ENCODE measurements around the gene NR4A1. TPM values are rescaled to one million over a fixed set of nuclear protein-coding genes. Genes with fewer than 3 reads are reported as not detected.

NR4A1 gene
- 688 TPM for total RNA-seq

GRCh38 chr12:52050758-52051541 is at the start of gene NR4A1:
Gene NR4A1 (plus strand): TSS chr12:52051442. CDS start chr12:52054329, 2,887 bp downstream.
- intact Hi-C loops (cut with DNase I) = no loop called here
- ATAC-seq (peak; percentile 82), DNase-seq (ENCODE audit: low spot score) (peak; percentile 100)

DNA sequence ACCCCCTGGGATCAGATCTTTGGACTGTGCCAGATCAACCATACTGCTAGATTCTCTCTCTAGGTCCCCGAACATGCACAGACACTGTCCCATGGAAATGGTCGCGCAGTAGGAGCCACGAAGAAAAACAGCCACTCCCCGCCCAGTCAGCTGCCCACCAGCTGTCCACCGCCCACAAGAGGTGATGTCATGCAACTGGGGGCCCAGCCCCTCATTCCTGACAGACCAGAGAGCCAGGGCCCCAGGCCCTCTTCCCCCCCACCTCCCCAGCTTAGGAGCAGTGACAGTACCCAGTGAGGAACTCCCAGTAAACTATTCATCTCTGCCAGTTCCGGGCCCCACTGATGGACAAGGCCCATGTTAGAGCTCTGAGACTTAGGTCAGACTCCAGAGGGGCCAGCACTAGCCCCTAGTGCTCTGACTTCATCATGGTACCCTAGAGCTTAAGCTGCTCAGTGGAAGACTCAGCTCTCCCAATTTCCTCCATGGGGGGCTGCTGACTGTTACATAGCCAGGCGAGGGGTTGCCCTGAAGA is 48.2 kb upstream of the NR4A1 start:
- ATAC-seq = no peak
- intact Hi-C loops (cut with DNase I) = no loop called here
- DNase-seq (ENCODE audit: low spot score) = no peak

DNA sequence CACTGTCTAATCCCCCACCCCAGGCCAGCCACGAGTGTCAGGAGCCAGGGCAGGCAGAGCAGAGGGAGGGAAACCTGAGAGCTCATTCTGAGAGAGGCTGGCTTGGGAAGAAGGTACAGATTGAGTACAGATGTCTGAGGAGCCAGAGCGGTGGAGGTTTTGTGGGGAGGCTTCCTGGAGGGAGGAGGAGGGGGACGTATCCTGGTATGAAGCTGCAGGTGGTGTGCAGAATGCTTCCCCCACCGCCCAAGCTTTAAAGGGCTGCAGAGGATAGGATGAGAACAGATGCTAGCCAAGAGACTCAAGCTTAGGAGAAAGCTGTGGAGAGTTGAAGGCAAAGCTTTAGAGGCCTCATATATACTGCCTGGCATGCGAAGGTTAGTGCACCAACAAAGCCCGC is 47.7 kb upstream of the NR4A1 start:
- no peak for ATAC-seq
- DNase-seq (ENCODE audit: low spot score) = no peak
- intact Hi-C loops (cut with DNase I) = no loop called here

DNA sequence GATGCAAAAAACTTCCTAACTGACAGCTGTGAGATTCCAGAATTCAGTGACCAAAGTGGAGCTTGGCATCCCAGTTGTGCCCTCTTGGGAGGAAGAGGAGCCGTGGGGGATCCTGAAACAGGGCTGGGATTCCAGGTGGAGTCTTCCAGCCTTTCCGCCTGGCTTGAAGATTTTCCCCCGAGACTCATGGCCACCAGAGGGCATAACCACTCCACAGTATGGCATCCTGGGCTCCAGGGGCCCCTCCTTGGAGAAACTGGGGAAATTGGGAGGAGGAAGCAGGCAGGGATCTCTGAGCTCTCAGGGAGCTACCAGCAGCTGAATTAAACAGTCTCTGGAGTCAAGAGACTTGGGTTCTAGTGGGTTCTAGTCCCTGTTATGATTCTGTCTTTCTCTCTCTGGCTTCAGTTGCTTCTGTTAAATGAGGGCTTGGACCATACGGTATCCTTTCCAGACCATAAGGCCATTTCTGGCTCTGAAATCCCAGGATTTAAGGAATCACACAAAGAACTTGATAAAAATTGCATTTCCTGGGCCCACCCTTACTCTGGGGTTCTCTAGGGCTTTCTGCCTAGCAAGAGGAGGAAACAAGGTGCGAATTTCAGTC is 47.1 kb upstream of the NR4A1 start:
- DNase-seq (ENCODE audit: low spot score) = no peak
- no peak for ATAC-seq
- intact Hi-C loops (cut with DNase I) = no loop called here

DNA sequence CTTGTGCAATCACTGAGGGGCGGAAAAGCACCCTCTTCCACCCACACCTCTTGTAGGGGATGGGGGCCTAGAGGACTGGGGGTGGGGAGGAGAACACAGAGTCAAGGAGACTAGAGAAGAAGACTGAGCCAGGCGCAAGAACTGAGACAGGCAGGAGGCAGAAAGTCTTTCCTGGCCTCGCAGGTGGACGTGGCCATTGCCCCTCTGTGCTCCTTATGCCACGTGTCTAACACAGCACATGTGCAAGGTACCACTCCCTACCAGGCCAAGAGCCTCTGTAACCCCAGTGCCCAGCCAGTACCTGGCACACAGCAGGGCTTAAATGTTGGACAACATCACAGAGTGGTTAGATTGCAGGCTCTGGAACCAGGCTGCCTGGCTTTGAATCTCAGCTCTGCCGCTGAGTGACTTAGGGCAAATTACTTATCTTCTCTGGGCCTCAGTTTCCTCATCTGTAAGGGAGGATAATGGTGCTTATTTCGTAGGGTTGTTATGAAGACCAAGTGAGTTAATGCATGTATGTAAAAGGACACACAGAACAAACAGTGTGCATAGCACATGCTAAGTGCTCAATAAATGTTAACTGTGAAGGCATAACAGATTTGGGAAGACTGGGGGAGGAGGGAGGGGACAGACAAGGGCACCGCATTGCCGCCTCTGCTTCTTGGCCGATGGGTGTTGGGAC is 45.9 kb upstream of the NR4A1 start:
- DNase-seq (ENCODE audit: low spot score) (no peak), ATAC-seq (no peak)
- intact Hi-C loops (cut with DNase I) = no loop called here

GRCh38 chr12:52005903-52006703 is 45.1 kb upstream of the NR4A1 start:
- intact Hi-C loops (cut with DNase I) = no loop called here
- DNase-seq (ENCODE audit: low spot score) (peak; percentile 71), ATAC-seq (peak; percentile 6)

GRCh38 chr12:52006726-52007157 is 44.5 kb upstream of the NR4A1 start, which contains the start of gene TAMALIN:
Gene TAMALIN (plus strand): TSS chr12:52006946. CDS start chr12:52007020, 74 bp downstream.
- peak; percentile 89 for DNase-seq (ENCODE audit: low spot score)
- intact Hi-C loops (cut with DNase I) = no loop called here
- peak; percentile 52 for ATAC-seq

DNA sequence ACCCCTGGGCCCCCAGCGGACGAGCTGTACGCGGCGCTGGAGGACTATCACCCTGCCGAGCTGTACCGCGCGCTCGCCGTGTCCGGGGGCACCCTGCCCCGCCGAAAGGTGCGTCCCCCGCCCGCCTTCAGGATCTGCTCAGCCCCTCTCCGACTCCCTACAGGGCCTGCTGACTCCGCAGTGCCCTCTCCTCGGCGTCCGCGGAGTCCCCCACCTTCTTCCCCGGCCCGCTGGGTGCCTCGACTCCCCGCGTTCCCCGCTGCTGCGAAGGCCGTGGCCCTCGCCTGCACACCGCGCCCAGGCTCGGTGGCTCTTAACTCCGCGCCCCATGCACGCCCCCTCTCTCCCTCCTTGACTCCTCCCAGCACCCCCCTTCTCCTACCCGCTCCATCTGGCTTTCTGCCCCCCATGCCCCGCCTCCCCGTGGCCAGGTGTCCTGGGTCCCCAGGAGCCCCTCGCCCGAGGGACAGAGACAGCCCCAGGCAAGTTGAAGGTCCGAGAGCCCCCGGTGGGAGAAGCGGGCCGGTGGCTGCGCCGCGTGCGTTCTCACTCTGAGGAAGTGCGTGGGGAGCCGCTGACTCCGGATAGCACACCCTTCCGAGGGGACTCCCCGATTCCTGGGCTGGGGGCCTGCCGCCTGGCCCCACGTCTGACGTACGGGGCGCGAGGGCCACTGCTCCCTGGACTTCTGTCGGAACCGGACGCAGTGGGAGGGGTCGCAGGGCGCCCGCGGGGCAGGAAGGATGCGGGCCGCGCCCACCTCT is 43.9 kb upstream of the NR4A1 start:
- ATAC-seq (peak; percentile 18), DNase-seq (ENCODE audit: low spot score) (peak; percentile 82)
- intact Hi-C loops (cut with DNase I) = no loop called here

GRCh38 chr12:52007982-52008510 is 43.2 kb upstream of the NR4A1 start:
- intact Hi-C loops (cut with DNase I) = no loop called here
- ATAC-seq (no peak), DNase-seq (ENCODE audit: low spot score) (no peak)

- intact Hi-C loops (cut with DNase I) = no loop called here
- DNase-seq (ENCODE audit: low spot score) = no peak
Measured at GRCh38 chr12:52009081-52009751, 42.0 kb upstream of the NR4A1 start.

GRCh38 chr12:52010152-52010622 is 41.1 kb upstream of the NR4A1 start:
- intact Hi-C loops (cut with DNase I) = no loop called here
- peak; percentile 91 for DNase-seq (ENCODE audit: low spot score)
- ATAC-seq = peak; percentile 91

More at GRCh38 chr12:52009081-52009751, 42.0 kb upstream of the NR4A1 start:
- no peak for ATAC-seq

- intact Hi-C loops (cut with DNase I) = no loop called here
- ATAC-seq = no peak
- no peak for DNase-seq (ENCODE audit: low spot score)
Measured at GRCh38 chr12:52010692-52011601, 40.3 kb upstream of the NR4A1 start.

- ATAC-seq (no peak), DNase-seq (ENCODE audit: low spot score) (no peak)
- intact Hi-C loops (cut with DNase I) = no loop called here
Measured at GRCh38 chr12:52011602-52012214, 39.5 kb upstream of the NR4A1 start.

- intact Hi-C loops (cut with DNase I) = no loop called here
- no peak for ATAC-seq
- no peak for DNase-seq (ENCODE audit: low spot score)
Measured at GRCh38 chr12:52013626-52014310, 37.5 kb upstream of the NR4A1 start.
